H1 (cell line): ENCODE data around the gene ENO3.

Experiments used
- EP300 ChIP-seq, 2 experiments: IDR thresholded peaks; 1 replicate in 1 of 2; 2 replicates in 1 of 2; pipeline ENCODE4 v1.6.1; 2011 to 2012; ENCODE audit warnings: low read depth in 2 of 2, low read length in 2 of 2, mild to moderate bottlenecking in 2 of 2, borderline replicate concordance in 1 of 2, inconsistent platforms in 1 of 2, moderate library complexity in 1 of 2
- POLR2A ChIP-seq, 2 experiments: IDR thresholded peaks; 1 replicate in 1 of 2; 2 replicates in 1 of 2; pipeline ENCODE4 v1.6.1; 2011; ENCODE audit warnings: low read depth in 2 of 2, low read length in 2 of 2, mild to moderate bottlenecking in 2 of 2; ENCODE audit errors: control extremely low read depth in 1 of 2
- POLR2AphosphoS5 ChIP-seq: IDR thresholded peaks from 2 replicates; pipeline ENCODE4 v1.6.1; 2011; ENCODE audit warnings: low read depth, low read length
- RAD21 ChIP-seq, 2 experiments: IDR thresholded peaks in 1 of 2; conservative IDR thresholded peaks in 1 of 2; 2 replicates each; pipeline ENCODE4 v1.6.1; 2011; ENCODE audit warnings: low read depth in 2 of 2, low read length in 2 of 2, improper control_type of control experiment in 1 of 2, inconsistent platforms in 1 of 2, mild to moderate bottlenecking in 1 of 2, moderate library complexity in 1 of 2
- RXRA ChIP-seq: IDR thresholded peaks from 2 replicates; pipeline ENCODE4 v1.6.1; 2011; ENCODE audit warnings: low read depth, mild to moderate bottlenecking, low read length, moderate library complexity; ENCODE audit not compliant: insufficient read depth
- SP1 ChIP-seq: IDR thresholded peaks from 2 replicates; pipeline ENCODE4 v1.6.1; 2011; ENCODE audit warnings: low read depth, low read length
- YY1 ChIP-seq: IDR thresholded peaks from 2 replicates; pipeline ENCODE4 v1.6.1; 2011; ENCODE audit warnings: low read depth, mild to moderate bottlenecking, low read length
- TF ChIP-seq, protein P1 (sequence below), 3 experiments: IDR thresholded peaks; 1 replicate in 2 of 3; 2 replicates in 1 of 3; pipeline versions ENCODE4 v1.5.1 to v1.6.1; 2011; ENCODE audit warnings: low read length in 3 of 3, mild to moderate bottlenecking in 3 of 3, inconsistent platforms in 2 of 3, low read depth in 1 of 3, moderate library complexity in 1 of 3; ENCODE audit not compliant: insufficient read depth in 1 of 3; ENCODE audit errors: control extremely low read depth in 1 of 3
- TF ChIP-seq, protein P2 (sequence below): IDR thresholded peaks from 2 replicates; pipeline ENCODE4 v1.6.1; 2011; ENCODE audit warnings: low read length, improper control_type of control experiment

DNA sequence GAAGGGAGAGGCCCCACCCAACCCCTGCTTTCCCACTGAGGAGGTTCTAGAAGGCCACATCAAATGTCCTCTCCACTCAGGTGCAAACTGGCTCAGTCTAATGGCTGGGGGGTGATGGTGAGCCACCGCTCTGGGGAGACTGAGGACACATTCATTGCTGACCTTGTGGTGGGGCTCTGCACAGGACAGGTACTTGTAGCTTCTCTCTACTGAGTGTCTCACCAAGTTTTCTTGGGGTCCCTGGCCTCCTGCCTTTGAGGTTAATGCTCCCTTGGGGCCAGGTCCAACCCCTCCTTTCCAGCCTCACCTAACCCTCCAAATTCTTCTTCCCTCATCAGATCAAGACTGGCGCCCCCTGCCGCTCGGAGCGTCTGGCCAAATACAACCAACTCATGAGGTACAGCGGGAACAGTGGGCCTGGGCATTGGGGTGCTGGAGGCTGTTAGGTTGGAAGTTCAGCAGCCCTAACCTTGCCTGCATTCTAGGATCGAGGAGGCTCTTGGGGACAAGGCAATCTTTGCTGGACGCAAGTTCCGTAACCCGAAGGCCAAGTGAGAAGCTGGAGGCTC is 5.7 kb downstream of the ENO3 start:
- TF ChIP-seq EP300 (IDR thresholded peaks at IDR 0.05; ENCODE audit: borderline replicate concordance in 1 of 2, low read depth in 2 of 2, low read length in 2 of 2): no peak
- TF ChIP-seq, protein P1, sequence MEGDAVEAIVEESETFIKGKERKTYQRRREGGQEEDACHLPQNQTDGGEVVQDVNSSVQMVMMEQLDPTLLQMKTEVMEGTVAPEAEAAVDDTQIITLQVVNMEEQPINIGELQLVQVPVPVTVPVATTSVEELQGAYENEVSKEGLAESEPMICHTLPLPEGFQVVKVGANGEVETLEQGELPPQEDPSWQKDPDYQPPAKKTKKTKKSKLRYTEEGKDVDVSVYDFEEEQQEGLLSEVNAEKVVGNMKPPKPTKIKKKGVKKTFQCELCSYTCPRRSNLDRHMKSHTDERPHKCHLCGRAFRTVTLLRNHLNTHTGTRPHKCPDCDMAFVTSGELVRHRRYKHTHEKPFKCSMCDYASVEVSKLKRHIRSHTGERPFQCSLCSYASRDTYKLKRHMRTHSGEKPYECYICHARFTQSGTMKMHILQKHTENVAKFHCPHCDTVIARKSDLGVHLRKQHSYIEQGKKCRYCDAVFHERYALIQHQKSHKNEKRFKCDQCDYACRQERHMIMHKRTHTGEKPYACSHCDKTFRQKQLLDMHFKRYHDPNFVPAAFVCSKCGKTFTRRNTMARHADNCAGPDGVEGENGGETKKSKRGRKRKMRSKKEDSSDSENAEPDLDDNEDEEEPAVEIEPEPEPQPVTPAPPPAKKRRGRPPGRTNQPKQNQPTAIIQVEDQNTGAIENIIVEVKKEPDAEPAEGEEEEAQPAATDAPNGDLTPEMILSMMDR (IDR thresholded peaks at IDR 0.05; ENCODE audit: control extremely low read depth in 1 of 3, insufficient read depth in 1 of 3, low read depth in 1 of 3, low read length in 3 of 3): peak; percentile 59 to 74 (median 71)
- TF ChIP-seq SP1: no peak
- no peak for TF ChIP-seq YY1
- TF ChIP-seq RXRA: no peak
- TF ChIP-seq POLR2A (IDR thresholded peaks at IDR 0.05; ENCODE audit: control extremely low read depth in 1 of 2, low read depth in 2 of 2, low read length in 2 of 2): no peak
- TF ChIP-seq POLR2AphosphoS5: no peak
- TF ChIP-seq RAD21 (IDR thresholded peaks at IDR 0.05 in 1 of 2, conservative IDR thresholded peaks at IDR 0.05 in 1 of 2; ENCODE audit: low read depth in 2 of 2, low read length in 2 of 2): peak; percentile 25 to 46; a peak in 3 of 4 replicates
- TF ChIP-seq, protein P2, sequence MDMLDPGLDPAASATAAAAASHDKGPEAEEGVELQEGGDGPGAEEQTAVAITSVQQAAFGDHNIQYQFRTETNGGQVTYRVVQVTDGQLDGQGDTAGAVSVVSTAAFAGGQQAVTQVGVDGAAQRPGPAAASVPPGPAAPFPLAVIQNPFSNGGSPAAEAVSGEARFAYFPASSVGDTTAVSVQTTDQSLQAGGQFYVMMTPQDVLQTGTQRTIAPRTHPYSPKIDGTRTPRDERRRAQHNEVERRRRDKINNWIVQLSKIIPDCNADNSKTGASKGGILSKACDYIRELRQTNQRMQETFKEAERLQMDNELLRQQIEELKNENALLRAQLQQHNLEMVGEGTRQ: no peak
